WTC11 (cell line): ENCODE measurements around the gene N4BP2L1.

ENCODE experiments used
- ETV6 ChIP-seq: sonication (generic); formaldehyde crosslinking; IDR thresholded peaks from 2 replicates; pipeline ENCODE4 v1.8.1; 2022; ENCODE audit warnings: mild to moderate bottlenecking, missing genetic modification reagents
- GABPB1 ChIP-seq: sonication (generic); formaldehyde crosslinking; IDR thresholded peaks from 2 replicates; pipeline ENCODE4 v1.8.1; 2023; ENCODE audit warnings: mild to moderate bottlenecking, missing genetic modification reagents

DNA sequence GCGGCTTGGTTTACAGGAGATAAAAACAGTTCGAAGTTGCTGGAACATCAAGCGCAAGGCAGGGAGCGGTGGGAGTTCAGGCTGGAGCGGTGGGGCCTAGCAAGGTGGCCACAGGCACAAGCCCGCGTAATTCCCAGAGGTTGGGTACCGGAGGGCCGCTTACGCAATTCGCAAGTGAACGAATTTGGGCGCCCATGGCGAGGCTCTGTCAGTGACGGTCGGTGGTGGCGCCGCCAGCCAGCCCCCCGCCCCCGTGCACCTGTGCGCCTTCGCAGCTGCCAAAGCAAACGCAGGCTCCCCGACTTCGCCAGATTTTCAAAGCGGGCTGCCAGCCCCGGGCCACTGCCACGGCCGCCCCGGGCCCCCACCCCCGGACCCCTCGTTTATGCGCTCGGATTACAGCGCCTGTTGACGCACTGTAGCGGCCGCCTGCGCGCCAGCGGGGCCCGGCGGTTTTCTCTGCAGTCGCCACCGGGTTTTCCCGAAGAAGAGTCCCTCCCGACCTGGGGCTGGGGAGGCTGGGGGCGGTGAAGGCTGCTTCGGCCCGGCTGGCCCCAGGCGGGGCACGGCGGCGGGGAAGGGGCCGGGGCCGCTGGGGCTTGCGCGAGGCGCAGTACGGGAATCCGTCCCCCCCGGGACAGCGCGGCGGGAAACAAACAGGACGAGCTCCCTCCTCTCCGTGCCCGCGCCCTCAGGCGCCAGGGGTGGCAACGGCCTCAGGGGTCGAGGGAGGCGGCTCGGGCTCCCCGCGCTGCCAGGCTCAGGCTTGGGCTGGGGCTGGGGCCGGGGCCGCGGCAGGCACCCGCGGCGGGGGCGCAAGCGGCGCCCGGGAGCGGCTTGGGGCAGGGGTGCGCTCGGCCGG lies 709 bp downstream of the N4BP2L1 start:
- TF ChIP-seq ETV6 (CRISPR knock-in tag) (no peak), GABPB1 (CRISPR knock-in tag) (no peak)
